ENCODE data around the gene STARD3NL. TPM values are rescaled to one million over a fixed set of nuclear protein-coding genes. Genes with fewer than 3 reads are reported as not detected.

The STARD3NL gene
- total and polyA plus RNA-seq, 2 of the 4 experiments (the other 2 are of a cell fraction), result 51.6 to 69.7 TPM

DNA sequence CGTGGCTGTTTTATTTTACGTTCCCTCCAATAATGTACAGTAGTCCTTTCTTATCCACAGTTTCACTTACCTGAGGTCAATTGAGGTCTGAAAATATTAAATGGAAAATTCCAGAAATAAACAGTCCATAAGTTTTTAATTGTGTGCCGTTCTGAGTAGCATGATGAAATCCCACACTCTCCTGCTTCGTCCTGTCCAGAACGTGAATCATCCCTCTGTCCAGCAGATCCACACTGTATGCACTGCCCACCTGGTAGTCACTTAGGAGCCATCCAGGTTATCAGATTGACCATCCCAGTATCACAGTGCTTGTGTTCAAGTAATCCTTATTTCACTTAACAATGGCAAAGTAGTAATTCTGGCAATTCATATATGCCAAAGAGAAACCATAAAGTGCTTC is 46.3 kb downstream of the STARD3NL start:
- CTCF ChIA-PET, result interaction anchor here (0.7 kb wide), 1 partner anchor 9 kb away, joined by 4 read pairs; no protein-coding TSS in a partner anchor
- H3K18ac ChIP-seq (ENCODE audit: low read depth, low read length), result no peak overlapping the region

More for the DNA sequence above, 46.3 kb downstream of the STARD3NL start:
- 0 out of 4 replicates have a peak, but pooled peaks cover 0 to 3% of the 10 kb centered on the region in 2 experiments for H3K79me1 ChIP-seq (ENCODE audit: low read depth in 1 of 2, low read length in 2 of 2)
- H3K56ac ChIP-seq (ENCODE audit: extremely low read depth, insufficient read depth, low read length), result no peak overlapping the region
- H3K4me3 ChIP-seq (ENCODE audit: insufficient read depth, low read depth, low read length), result no peak overlapping the region
- BruUV-seq (replicated peaks), result no TSS peak
- POLR2A ChIA-PET (ENCODE audit: unreplicated experiment), result no interaction called here
- DNase-seq (peak; percentile 25), ATAC-seq (ENCODE audit: low read depth) (peak; percentile 48; the same call in 1 of the 2 replicates)
- no peak overlapping the region for H3K4me2 ChIP-seq (ENCODE audit: low read depth, low read length)
- H3K9me3 ChIP-seq (ENCODE audit: control insufficient read depth, insufficient read depth, low read length), result no peaks in the 10 kb centered on the region
- H3K27me3 ChIP-seq (ENCODE audit: control insufficient read depth, insufficient read depth, low read length), result no peaks in the 10 kb centered on the region
- H2AK5ac ChIP-seq (ENCODE audit: low read depth, low read length), result no peak overlapping the region
- dilution Hi-C loops (cut with HindIII; ENCODE audit: low sequenced_read_pairs, unreplicated experiment), result no loop called here
- peaks cover 6% of the 10 kb centered on the region for H3K4me1 ChIP-seq (ENCODE audit: control insufficient read depth, insufficient read depth, low read length)
- H3K14ac ChIP-seq (replicated peaks; ENCODE audit: low read depth, low read length), result no peak overlapping the region
- H4K5ac ChIP-seq (ENCODE audit: low read depth, low read length), result no peak overlapping the region
- no peak overlapping the region for H2AK9ac ChIP-seq (replicated peaks; ENCODE audit: low read depth, low read length, poor library complexity)
- H3K36me3 ChIP-seq (ENCODE audit: control insufficient read depth, insufficient read depth, low read length), result peaks cover 28% of the 10 kb centered on the region
- intact Hi-C loops (cut with micrococcal nuclease), result no loop called here
- H3K4ac ChIP-seq (ENCODE audit: low read depth, low read length), result no peak overlapping the region
- no CpG with 5 or more reads among the region's 5 CpGs for WGBS, 2 experiments (ENCODE audit: extremely low coverage in 2 of 2, insufficient read length in 1 of 2)
- H4K8ac ChIP-seq (ENCODE audit: low read depth in 2 of 2, low read length in 2 of 2), result no peak overlapping the region
- no peak overlapping the region for H4K91ac ChIP-seq (ENCODE audit: insufficient read depth, low read depth, low read length)
- H3K23ac ChIP-seq (ENCODE audit: low read depth, low read length), result no peak overlapping the region
- no peak overlapping the region for H3K9ac ChIP-seq (ENCODE audit: low read depth, low read length)
- peaks cover 2% of the 10 kb centered on the region for H3K9me1 ChIP-seq (ENCODE audit: insufficient read depth, low read length)
- H2BK20ac ChIP-seq (ENCODE audit: low read depth, low read length), result no peak overlapping the region
- no peaks in the 10 kb centered on the region for H4K20me1 ChIP-seq (ENCODE audit: insufficient read depth, low read length)
- H2AFZ ChIP-seq (replicated peaks; ENCODE audit: low read length, poor library complexity), result no peak overlapping the region
- in situ Hi-C loops (cut with MboI; ENCODE audit: low sequenced_read_pairs), result loop anchor here (5.0 kb wide), 1 partner anchor 117 kb away; no protein-coding TSS in a partner anchor
- TF ChIP-seq POLR2A (IDR thresholded peaks at IDR 0.05; ENCODE audit: low read depth, low read length) (no peak), MAFK (IDR thresholded peaks at IDR 0.05; ENCODE audit: low read depth, low read length) (no peak), MAZ (IDR thresholded peaks at IDR 0.05; ENCODE audit: borderline replicate concordance, low read depth, low read length) (no peak), NFE2L2 (IDR thresholded peaks at IDR 0.05; ENCODE audit: low read depth, low read length) (no peak), MXI1 (IDR thresholded peaks at IDR 0.05; ENCODE audit: borderline replicate concordance, low read depth, low read length) (no peak), RCOR1 (IDR thresholded peaks at IDR 0.05; ENCODE audit: insufficient replicate concordance, low read length) (no peak), BHLHE40 (IDR thresholded peaks at IDR 0.05; ENCODE audit: low read depth, low read length) (no peak), SMC3 (IDR thresholded peaks at IDR 0.05; ENCODE audit: low read depth, low read length) (no peak), CEBPB (IDR thresholded peaks at IDR 0.05; ENCODE audit: low read depth, low read length) (no peak), RAD21 (IDR thresholded peaks at IDR 0.05; ENCODE audit: low read length) (no peak), FOS (IDR thresholded peaks at IDR 0.05; ENCODE audit: low read depth, low read length) (no peak), RFX5 (IDR thresholded peaks at IDR 0.05; ENCODE audit: low read depth, low read length) (no peak), CHD1 (IDR thresholded peaks at IDR 0.05; ENCODE audit: low read depth, low read length) (no peak)
- TF ChIP-seq, protein P1, sequence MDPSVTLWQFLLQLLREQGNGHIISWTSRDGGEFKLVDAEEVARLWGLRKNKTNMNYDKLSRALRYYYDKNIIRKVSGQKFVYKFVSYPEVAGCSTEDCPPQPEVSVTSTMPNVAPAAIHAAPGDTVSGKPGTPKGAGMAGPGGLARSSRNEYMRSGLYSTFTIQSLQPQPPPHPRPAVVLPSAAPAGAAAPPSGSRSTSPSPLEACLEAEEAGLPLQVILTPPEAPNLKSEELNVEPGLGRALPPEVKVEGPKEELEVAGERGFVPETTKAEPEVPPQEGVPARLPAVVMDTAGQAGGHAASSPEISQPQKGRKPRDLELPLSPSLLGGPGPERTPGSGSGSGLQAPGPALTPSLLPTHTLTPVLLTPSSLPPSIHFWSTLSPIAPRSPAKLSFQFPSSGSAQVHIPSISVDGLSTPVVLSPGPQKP (IDR thresholded peaks at IDR 0.05; ENCODE audit: borderline replicate concordance, low read depth, low read length), result no peak
- TF ChIP-seq, protein P2, sequence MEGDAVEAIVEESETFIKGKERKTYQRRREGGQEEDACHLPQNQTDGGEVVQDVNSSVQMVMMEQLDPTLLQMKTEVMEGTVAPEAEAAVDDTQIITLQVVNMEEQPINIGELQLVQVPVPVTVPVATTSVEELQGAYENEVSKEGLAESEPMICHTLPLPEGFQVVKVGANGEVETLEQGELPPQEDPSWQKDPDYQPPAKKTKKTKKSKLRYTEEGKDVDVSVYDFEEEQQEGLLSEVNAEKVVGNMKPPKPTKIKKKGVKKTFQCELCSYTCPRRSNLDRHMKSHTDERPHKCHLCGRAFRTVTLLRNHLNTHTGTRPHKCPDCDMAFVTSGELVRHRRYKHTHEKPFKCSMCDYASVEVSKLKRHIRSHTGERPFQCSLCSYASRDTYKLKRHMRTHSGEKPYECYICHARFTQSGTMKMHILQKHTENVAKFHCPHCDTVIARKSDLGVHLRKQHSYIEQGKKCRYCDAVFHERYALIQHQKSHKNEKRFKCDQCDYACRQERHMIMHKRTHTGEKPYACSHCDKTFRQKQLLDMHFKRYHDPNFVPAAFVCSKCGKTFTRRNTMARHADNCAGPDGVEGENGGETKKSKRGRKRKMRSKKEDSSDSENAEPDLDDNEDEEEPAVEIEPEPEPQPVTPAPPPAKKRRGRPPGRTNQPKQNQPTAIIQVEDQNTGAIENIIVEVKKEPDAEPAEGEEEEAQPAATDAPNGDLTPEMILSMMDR (conservative IDR thresholded peaks at IDR 0.05; ENCODE audit: low read depth, low read length), result no peak
- TF ChIP-seq, protein P3, sequence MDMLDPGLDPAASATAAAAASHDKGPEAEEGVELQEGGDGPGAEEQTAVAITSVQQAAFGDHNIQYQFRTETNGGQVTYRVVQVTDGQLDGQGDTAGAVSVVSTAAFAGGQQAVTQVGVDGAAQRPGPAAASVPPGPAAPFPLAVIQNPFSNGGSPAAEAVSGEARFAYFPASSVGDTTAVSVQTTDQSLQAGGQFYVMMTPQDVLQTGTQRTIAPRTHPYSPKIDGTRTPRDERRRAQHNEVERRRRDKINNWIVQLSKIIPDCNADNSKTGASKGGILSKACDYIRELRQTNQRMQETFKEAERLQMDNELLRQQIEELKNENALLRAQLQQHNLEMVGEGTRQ (IDR thresholded peaks at IDR 0.05; ENCODE audit: low read depth, low read length), result no peak
- no peak overlapping the region for H3K27ac ChIP-seq (ENCODE audit: insufficient read depth, low read length)
- H2BK15ac ChIP-seq (ENCODE audit: low read depth, low read length), result no peak overlapping the region
- no peak overlapping the region for H2BK120ac ChIP-seq (ENCODE audit: low read depth, low read length)
- H2BK5ac ChIP-seq (ENCODE audit: low read depth, low read length, poor library complexity, severe bottlenecking), result no peak overlapping the region

All from IMR-90 (cell line).